NCI-H2171 (cell line): ENCODE data around the gene CKAP4.
"Not testable (repeated sequence)": the region's sequence is repeated elsewhere in the genome, so short reads cannot be mapped to it uniquely, and the experiment has no call there.

Source experiments
- DNase-seq: peaks from one replicate; lab custom pipeline; 2025; lab: John Stamatoyannopoulos, UW

Gene CKAP4, protein sequence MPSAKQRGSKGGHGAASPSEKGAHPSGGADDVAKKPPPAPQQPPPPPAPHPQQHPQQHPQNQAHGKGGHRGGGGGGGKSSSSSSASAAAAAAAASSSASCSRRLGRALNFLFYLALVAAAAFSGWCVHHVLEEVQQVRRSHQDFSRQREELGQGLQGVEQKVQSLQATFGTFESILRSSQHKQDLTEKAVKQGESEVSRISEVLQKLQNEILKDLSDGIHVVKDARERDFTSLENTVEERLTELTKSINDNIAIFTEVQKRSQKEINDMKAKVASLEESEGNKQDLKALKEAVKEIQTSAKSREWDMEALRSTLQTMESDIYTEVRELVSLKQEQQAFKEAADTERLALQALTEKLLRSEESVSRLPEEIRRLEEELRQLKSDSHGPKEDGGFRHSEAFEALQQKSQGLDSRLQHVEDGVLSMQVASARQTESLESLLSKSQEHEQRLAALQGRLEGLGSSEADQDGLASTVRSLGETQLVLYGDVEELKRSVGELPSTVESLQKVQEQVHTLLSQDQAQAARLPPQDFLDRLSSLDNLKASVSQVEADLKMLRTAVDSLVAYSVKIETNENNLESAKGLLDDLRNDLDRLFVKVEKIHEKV

DNA sequence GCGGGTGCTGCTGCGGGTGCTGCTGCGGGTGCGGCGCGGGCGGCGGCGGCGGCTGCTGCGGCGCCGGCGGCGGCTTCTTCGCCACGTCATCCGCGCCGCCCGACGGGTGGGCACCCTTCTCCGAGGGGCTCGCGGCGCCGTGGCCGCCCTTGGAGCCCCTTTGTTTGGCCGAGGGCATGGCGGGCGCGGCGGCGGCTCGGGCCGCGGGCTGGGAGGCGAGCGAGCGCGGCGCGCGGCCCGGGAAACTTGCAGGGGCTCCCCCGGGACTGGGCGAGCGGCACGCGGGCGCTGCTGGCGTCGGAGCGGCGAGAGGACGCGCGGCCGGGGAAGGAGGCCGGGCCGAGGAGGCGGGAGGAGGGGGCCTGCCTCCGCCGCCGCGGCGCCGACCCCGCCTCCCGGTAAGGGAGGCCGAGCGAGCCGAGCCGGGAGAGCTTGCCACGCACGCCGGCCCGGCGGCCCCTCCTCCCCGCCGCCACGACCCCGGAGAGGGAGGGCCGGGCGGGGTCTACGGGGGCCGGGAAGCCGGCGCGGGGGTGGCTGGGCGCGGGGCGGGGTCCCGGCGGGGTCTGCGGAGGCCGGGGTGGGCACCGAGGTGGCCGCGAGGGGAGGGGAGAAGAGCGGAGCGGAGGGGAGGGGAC is at the start of gene CKAP4:
TSS of gene CKAP4 (minus strand) at position 347 of the 638 bp plus-strand sequence. CDS start at position 178, 169 bp downstream.
- peak; percentile 72 for DNase-seq

DNA sequence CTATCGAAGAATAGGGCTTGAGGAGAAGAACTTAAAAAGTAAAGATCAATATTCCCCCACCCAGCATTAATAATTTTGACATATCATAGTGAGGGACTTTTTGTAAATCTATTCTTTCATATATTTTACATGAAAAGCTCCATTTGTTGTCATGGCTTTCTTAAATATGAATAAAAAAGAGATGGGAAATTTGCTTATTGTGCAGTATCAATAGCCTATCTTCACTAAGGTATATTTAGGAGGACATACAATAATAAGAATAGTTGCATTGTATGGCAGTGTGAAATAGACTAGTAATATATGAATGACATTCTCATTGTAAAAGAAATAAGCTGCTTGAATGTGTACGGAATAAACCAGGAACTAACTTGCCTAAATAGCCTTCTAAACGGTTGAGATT is 49.3 kb upstream of the CKAP4 start:
- DNase-seq = no peak

GRCh38 chr12:106296179-106296877 is 48.5 kb upstream of the CKAP4 start:
- no peak for DNase-seq

DNA sequence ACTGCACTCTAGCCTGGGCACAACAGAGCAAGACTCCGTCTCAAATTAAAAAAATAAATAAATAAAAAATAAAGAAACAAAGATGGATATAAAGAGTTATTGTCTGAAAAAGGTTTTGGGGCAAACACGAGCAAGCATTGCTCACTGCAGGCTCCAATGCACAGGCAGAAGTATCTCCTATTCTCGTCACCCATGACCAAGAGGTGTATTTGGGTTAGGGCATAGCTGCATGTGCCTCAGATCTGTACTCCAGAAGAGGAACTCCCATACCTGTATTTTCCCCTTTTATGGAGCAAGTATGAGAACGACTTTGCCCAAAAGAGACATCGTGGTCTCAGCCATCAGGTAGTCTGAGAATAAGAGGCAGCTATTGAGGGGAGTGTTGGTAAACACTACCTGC is 44.5 kb upstream of the CKAP4 start:
- DNase-seq = no peak

- DNase-seq = no peak
Observed at GRCh38 chr12:106291342-106291741, 43.5 kb upstream of the CKAP4 start.

GRCh38 chr12:106290666-106291065 is 42.8 kb upstream of the CKAP4 start:
- DNase-seq = no peak

GRCh38 chr12:106289196-106289681 is 41.4 kb upstream of the CKAP4 start:
- no peak for DNase-seq

GRCh38 chr12:106288494-106289195 is 40.8 kb upstream of the CKAP4 start:
- DNase-seq = no peak

- DNase-seq = no peak
Observed at GRCh38 chr12:106288101-106288493, 40.3 kb upstream of the CKAP4 start.

GRCh38 chr12:106287364-106287763 is 39.5 kb upstream of the CKAP4 start:
- no peak for DNase-seq

- DNase-seq = not testable (repeated sequence)
Observed at GRCh38 chr12:106286576-106287162, 38.8 kb upstream of the CKAP4 start.

DNA sequence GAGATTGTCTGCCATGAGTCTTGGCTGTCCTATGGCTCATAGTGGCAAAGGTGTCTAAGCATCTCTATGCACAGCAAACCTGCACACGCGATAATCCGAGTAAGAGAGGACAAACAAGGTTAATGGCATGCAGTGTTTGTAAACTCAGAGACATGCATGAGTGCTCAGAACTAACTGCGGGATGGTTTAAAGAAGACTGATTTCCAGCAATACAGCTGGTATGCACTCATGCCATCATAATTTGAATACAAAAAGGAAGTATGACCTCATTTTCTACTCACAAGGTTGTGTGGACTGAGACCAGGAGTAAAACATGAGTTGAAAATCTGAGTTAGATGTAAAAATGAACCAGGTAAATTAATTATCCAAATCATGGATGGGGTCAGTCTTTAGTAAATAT is 38.2 kb upstream of the CKAP4 start:
- DNase-seq = no peak

GRCh38 chr12:106284358-106285105 is 36.7 kb upstream of the CKAP4 start:
- DNase-seq = peak; percentile 65

- DNase-seq = peak; percentile 32
Observed at GRCh38 chr12:106282457-106283097, 34.8 kb upstream of the CKAP4 start.

GRCh38 chr12:106281804-106282203 is 34.0 kb upstream of the CKAP4 start:
- DNase-seq = no peak

DNA sequence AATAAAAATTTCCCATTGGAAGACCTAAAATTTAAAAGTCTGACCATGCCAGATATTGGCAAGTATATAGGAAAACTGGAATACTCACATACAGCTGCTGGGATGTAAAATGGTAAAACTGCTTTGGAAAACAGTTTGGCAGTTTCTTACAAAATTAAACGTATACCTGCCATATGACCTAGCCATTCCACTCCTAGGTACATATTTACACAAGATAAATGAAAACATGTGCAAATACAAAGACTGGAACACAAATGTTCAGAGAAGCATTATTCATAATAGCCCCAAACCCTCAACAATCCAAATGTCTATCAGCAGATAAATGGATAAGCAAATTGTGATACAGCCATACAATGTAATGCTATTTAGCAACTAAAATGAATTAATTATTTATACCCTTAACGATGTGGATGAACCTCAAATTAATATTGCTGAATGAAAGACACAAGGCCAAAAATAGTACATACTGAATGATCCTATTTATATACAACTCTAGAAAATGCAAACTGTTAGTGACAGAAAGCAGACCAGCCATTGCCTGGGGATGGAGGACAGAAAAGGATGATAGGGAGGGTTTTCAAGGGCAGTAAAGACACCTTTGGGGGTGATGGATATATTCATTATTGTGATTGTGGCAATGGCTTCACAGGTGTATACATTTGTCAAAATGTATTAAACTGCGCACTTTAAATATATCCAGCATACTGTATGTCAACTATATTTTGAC is 33.4 kb upstream of the CKAP4 start:
- no peak for DNase-seq

GRCh38 chr12:106280106-106280505 is 32.3 kb upstream of the CKAP4 start:
- no peak for DNase-seq

GRCh38 chr12:106276032-106276740 is 28.4 kb upstream of the CKAP4 start:
- DNase-seq = no peak

DNA sequence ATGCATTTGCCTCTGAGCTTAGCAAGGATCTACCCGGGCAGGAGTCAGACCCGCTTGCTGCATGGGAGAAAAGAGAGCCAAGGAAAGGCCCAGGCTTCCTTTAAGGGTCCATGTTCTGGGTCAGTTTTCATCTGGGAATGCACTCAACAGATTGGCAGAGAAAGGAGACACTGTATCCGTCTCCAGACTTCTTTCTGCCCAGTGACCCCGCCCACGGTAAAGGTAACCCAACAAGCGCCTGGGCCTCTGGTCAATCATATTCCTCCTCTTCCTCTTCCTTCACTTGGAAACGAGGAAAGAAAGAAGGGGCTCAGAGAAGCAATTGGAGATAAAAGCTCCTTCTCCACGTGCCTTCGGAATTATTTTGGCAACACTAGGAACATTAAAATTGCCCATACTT is 27.6 kb upstream of the CKAP4 start:
- no peak for DNase-seq
